ENCODE data around the gene CAPN5. TPM values are rescaled to one million over a fixed set of nuclear protein-coding genes. Genes with fewer than 3 reads are reported as not detected.

The CAPN5 gene
- total RNA-seq, 3 donors from 2014 or later: 2.8 to 6.1 (median 3.6) TPM

DNA sequence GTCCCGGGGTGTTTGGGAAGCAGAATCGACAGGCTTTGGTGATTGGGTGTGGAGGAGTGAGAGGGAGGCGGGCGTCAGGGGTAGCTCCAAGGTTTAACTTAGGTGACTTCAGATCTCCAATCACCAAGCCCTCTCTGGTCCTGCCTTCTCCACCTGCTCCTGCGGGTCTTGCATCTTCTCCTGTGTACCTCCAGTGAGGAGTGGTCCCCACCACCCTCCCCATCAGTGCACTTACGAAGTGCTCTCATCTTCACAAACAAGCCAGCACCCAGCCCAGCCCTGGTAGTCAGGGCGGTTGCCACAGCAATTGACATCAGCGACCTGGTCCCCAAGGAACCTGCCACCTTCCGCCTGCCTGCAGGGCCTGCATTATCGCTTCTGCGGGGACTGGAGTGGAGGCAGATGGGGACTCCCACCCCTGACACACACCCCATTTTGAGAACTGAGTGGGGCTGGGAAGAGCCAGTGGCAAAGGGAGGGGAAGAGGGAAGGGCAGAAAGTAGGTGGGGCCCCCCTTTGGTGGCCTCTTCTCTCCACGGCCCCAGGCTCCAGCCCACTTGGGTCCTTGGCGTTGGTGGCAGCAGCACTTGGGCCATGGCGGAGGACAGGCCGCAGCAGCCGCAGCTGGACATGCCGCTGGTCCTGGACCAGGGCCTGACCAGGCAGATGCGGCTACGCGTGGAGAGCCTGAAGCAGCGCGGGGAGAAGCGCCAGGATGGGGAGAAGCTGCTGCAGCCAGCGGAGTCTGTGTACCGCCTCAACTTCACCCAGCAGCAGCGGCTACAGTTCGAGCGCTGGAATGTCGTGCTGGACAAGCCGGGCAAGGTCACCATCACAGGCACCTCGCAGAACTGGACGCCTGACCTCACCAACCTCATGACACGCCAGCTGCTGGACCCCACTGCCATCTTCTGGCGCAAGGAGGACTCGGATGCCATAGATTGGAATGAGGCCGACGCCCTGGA is 35.8 kb downstream of the CAPN5 start, which contains the start of gene OMP:
Gene OMP (plus strand): TSS at position 595 of the 965 bp plus-strand sequence. CDS start 0 bp downstream, at position 595.
- Histone ChIP-seq H3K27me3 (no peaks in the 10 kb centered on the region), H3K4me1 (no peaks in the 10 kb centered on the region), H3K4me3 (no peak within 1 kb of the TSS), H3K9me3 (no peaks in the 10 kb centered on the region), H3K36me3 (no peaks in the 10 kb centered on the region), H3K27ac (no peak within 1 kb of the TSS)
- DNase-seq (ENCODE audit: low spot score in 2 of 2): no peak
- intact Hi-C loops (cut with DNase I; ENCODE audit: low total_unique reads): no loop called here
- TF ChIP-seq POLR2A (IDR thresholded peaks at IDR 0.05): no peak
- TF ChIP-seq CTCF (IDR thresholded peaks at IDR 0.05): no peak
- no peak for TF ChIP-seq POLR2AphosphoS5 (IDR thresholded peaks at IDR 0.05)

DNA sequence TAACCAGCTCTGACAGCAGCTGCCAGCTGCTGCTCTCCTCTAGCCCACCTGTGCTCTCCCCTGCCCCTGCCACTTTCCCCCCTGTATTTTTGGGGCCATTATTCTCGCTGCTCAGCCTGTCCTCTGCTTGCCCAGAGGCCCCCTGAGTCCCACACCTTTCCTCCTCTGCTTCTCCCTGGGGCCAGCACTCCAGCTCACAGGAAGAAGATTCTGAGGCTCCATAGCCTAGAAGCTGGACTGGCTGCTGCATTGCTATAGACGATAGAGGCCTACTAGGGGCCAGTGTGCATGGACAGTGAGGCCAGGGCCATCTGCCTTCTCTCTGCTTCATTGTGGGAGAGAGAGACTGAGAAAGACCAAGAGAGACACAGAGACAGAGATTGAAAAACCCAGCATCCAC is 36.5 kb downstream of the CAPN5 start:
- no peak for TF ChIP-seq POLR2A (IDR thresholded peaks at IDR 0.05)
- no peak for TF ChIP-seq CTCF (IDR thresholded peaks at IDR 0.05)
- TF ChIP-seq POLR2AphosphoS5 (IDR thresholded peaks at IDR 0.05): no peak
- Histone ChIP-seq H3K4me1 (no peaks in the 10 kb centered on the region), H3K4me3 (no peak overlapping the region), H3K9me3 (no peaks in the 10 kb centered on the region), H3K27me3 (no peaks in the 10 kb centered on the region), H3K36me3 (no peaks in the 10 kb centered on the region), H3K27ac (no peak overlapping the region)
- no peak for DNase-seq (ENCODE audit: low spot score in 2 of 2)
- intact Hi-C loops (cut with DNase I; ENCODE audit: low total_unique reads): no loop called here

- Histone ChIP-seq H3K9me3 (no peaks in the 10 kb centered on the region), H3K36me3 (no peaks in the 10 kb centered on the region), H3K4me3 (no peak overlapping the region), H3K27me3 (no peaks in the 10 kb centered on the region), H3K4me1 (no peaks in the 10 kb centered on the region), H3K27ac (no peak overlapping the region)
- TF ChIP-seq POLR2A (IDR thresholded peaks at IDR 0.05): no peak
- TF ChIP-seq CTCF (IDR thresholded peaks at IDR 0.05): no peak
- TF ChIP-seq POLR2AphosphoS5 (IDR thresholded peaks at IDR 0.05): no peak
- no peak for DNase-seq (ENCODE audit: low spot score in 2 of 2)
- intact Hi-C loops (cut with DNase I; ENCODE audit: low total_unique reads): no loop called here
Measured at GRCh38 chr11:77104727-77105126, 38.0 kb downstream of the CAPN5 start.

GRCh38 chr11:77106321-77106720 is 39.5 kb downstream of the CAPN5 start:
- intact Hi-C loops (cut with DNase I; ENCODE audit: low total_unique reads): loop anchor here (1.0 kb wide), 1 partner anchor 48 kb away; no protein-coding TSS in a partner anchor
- no peaks in the 10 kb centered on the region for H3K4me1 ChIP-seq

More at GRCh38 chr11:77106321-77106720, 39.5 kb downstream of the CAPN5 start:
- H3K27ac ChIP-seq: no peak overlapping the region
- H3K4me3 ChIP-seq: no peak overlapping the region
- no peaks in the 10 kb centered on the region for H3K27me3 ChIP-seq
- no peak for DNase-seq (ENCODE audit: low spot score in 2 of 2)
- H3K36me3 ChIP-seq: no peaks in the 10 kb centered on the region
- no peaks in the 10 kb centered on the region for H3K9me3 ChIP-seq
- TF ChIP-seq POLR2AphosphoS5 (IDR thresholded peaks at IDR 0.05) (no peak), POLR2A (IDR thresholded peaks at IDR 0.05) (no peak), CTCF (IDR thresholded peaks at IDR 0.05) (no peak)
